DMS53 (cell line): ENCODE data around the gene FCF1.

Experiments used
- DNase-seq: peaks from one replicate; lab custom pipeline; 2025; lab: John Stamatoyannopoulos, UW

The FCF1 gene

DNA sequence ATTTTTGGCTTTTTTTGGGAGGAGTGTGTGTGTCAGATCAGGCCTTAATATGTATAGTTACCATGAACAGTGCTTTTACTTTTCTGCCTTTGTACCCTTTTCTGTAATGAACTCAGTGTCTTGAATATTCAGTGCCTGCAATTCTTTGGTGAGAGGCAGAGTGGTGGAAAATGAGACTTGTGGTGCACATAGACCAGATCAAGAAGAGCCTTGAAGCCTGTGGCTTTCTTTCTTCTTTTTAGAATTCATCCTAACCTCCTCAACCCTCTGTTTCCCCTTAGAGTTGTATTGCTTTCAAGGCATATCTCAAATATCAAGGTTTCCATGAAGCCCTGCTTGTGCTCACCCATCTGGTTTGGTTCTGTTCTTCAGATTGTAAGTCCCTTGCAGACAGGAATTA lies 52.8 kb downstream of the FCF1 start:
- DNase-seq: no peak

DNA sequence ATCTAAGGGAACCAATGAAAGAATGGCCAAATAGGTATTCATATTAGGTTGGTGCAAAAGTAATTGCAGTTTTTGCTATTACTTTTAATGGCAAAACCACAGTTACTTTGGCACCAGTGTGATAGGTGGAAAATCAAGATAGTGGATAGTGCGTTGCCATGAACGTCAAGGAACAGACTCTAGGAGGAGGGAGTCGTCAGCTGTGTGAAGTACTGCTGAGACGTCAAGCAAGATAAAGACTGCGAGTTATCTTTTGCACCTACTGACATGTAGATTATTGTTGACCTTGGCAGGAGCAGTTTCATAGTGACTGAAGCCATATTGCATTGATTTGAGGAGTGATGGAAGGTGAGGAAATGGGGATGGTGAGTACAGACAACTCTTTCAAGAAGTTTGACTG lies 58.5 kb downstream of the FCF1 start:
- DNase-seq: no peak

DNA sequence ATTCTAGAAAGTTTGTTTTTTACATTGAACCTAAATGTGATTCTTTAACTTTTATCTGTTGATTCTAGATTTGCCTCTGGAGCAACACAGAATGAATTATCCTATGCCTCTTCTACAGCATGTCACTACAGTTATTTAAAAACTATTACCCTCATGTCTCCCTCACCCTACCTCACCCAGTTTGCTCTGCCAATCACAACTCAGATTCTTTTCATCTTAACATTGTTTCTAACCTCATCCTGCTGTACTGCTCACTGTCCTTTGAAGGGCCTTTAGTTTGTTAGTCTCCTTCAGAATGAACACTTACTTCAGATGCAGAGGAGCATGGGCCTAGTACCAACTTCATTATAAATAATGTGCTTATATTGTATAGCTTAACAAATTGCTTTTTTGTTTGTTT lies 71.7 kb downstream of the FCF1 start:
- DNase-seq: no peak

DNA sequence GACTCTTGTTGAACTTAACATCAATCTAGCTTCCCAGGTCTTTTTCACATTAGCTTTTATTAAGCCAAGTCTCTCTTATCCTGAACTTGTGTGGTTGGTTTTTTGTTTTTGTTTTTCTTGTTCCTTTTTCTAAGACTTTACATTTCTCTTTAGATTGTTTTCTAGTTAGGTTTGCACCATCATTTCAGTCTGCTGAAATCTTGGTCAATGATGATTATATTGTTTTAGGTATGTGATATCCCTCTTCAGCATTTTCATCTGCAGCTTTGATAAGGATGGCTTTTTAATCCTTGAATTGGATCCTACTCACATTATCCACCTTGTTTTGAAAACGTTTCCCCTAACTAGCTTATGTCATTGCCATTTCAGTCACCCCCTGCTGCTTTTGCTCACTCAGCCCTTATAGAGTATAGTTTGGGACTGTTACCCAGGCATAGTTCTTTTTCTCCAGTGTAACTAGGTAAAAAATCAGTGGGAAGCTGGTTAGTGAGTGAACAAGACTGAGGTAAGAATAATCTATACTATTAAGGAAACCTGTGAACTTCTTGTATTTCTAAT lies 72.2 kb downstream of the FCF1 start:
- no peak for DNase-seq

DNA sequence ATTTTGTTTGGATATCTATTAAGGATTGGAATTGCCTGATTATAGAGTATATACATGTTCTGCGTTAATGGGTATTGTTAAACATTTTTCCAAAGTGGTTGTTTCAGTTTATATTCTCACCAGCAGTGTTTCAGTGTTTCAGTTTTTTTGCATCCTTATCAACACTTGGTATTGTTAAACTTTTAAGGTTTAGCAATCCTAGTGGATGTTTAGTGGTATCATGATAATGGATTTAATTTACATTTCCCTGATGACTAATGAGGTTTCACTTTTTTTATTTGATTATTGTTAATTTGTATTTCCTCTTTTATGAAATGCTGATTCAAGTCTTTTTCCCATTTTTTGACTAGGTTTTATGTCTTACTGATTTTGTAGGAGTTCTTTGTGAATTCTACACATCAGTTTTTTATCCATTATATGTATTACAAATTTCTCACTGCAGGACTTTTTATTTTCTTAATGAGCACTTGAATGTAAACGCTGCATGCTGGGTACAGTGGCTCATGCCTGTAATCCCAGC lies 73.9 kb downstream of the FCF1 start:
- no peak for DNase-seq
